ENCODE results near the gene PIGH. TPM values are rescaled to one million over a fixed set of nuclear protein-coding genes. Genes with fewer than 3 reads are reported as not detected.
"Not testable (repeated sequence)": the region's sequence is repeated elsewhere in the genome, so short reads cannot be mapped to it uniquely, and the experiment has no call there.

Gene PIGH
- total RNA-seq, 1 experiment from 2014 or later: 19.0 TPM

- Mint-ChIP-seq H3K4me1 (ENCODE audit: low read depth, unreplicated experiment) (peaks cover 7% of the 10 kb centered on the region), H3K4me3 (ENCODE audit: low read depth, unreplicated experiment) (no peak overlapping the region), H3K27me3 (ENCODE audit: unreplicated experiment) (no peaks in the 10 kb centered on the region), H3K36me3 (ENCODE audit: insufficient read depth, unreplicated experiment) (no peaks in the 10 kb centered on the region), H3K9me3 (ENCODE audit: low read depth, unreplicated experiment) (no peaks in the 10 kb centered on the region), H3K27ac (ENCODE audit: unreplicated experiment) (no peak overlapping the region)
- CTCF ChIA-PET: no interaction called here
- BruUV-seq (replicated peaks): no TSS peak
- DNase-seq: no peak
- intact Hi-C loops (cut with micrococcal nuclease; ENCODE audit: unreplicated experiment): no loop called here
- TF ChIP-seq CTCF (IDR thresholded peaks at IDR 0.05; ENCODE audit: unreplicated experiment): no peak
These were observed 27.5 kb upstream of the PIGH start for GRCh38 chr14:67627519-67627918.

GRCh38 chr14:67626131-67626530 is 26.1 kb upstream of the PIGH start:
- peaks cover 12% of the 10 kb centered on the region for H3K4me1 Mint-ChIP-seq (ENCODE audit: low read depth, unreplicated experiment)
- intact Hi-C loops (cut with micrococcal nuclease; ENCODE audit: unreplicated experiment); CTCF ChIA-PET; H3K4me3 Mint-ChIP-seq (ENCODE audit: low read depth, unreplicated experiment); H3K27ac Mint-ChIP-seq (ENCODE audit: unreplicated experiment); H3K27me3 Mint-ChIP-seq (ENCODE audit: unreplicated experiment); DNase-seq; H3K9me3 Mint-ChIP-seq (ENCODE audit: low read depth, unreplicated experiment); BruUV-seq (replicated peaks); H3K36me3 Mint-ChIP-seq (ENCODE audit: insufficient read depth, unreplicated experiment): not testable (repeated sequence)

- DNase-seq: no peak
These were observed 23.0 kb upstream of the PIGH start for GRCh38 chr14:67623114-67623513.

GRCh38 chr14:67622675-67623074 is 22.6 kb upstream of the PIGH start:
- CTCF ChIA-PET: interaction anchor here (0.7 kb wide), 1 partner anchor 196 kb away, joined by 4 read pairs; no protein-coding TSS in a partner anchor
- Mint-ChIP-seq H3K4me3 (ENCODE audit: low read depth, unreplicated experiment) (no peak overlapping the region), H3K9me3 (ENCODE audit: low read depth, unreplicated experiment) (no peaks in the 10 kb centered on the region), H3K36me3 (ENCODE audit: insufficient read depth, unreplicated experiment) (peaks cover 20% of the 10 kb centered on the region), H3K4me1 (ENCODE audit: low read depth, unreplicated experiment) (peaks cover 21% of the 10 kb centered on the region), H3K27me3 (ENCODE audit: unreplicated experiment) (no peaks in the 10 kb centered on the region), H3K27ac (ENCODE audit: unreplicated experiment) (no peak overlapping the region)
- BruUV-seq (replicated peaks): TSS peak; percentile 15
- intact Hi-C loops (cut with micrococcal nuclease; ENCODE audit: unreplicated experiment): no loop called here
- no peak for DNase-seq
- no peak for TF ChIP-seq CTCF (IDR thresholded peaks at IDR 0.05; ENCODE audit: unreplicated experiment)

More at GRCh38 chr14:67623114-67623513, 23.0 kb upstream of the PIGH start:
- H3K36me3 Mint-ChIP-seq (ENCODE audit: insufficient read depth, unreplicated experiment): peaks cover 20% of the 10 kb centered on the region
- H3K4me1 Mint-ChIP-seq (ENCODE audit: low read depth, unreplicated experiment): peaks cover 21% of the 10 kb centered on the region
- H3K9me3 Mint-ChIP-seq (ENCODE audit: low read depth, unreplicated experiment): no peaks in the 10 kb centered on the region
- BruUV-seq (replicated peaks): no TSS peak
- no peak overlapping the region for H3K27ac Mint-ChIP-seq (ENCODE audit: unreplicated experiment)
- intact Hi-C loops (cut with micrococcal nuclease; ENCODE audit: unreplicated experiment): no loop called here
- no peak for TF ChIP-seq CTCF (IDR thresholded peaks at IDR 0.05; ENCODE audit: unreplicated experiment)
- CTCF ChIA-PET: no interaction called here
- H3K27me3 Mint-ChIP-seq (ENCODE audit: unreplicated experiment): no peaks in the 10 kb centered on the region
- H3K4me3 Mint-ChIP-seq (ENCODE audit: low read depth, unreplicated experiment): no peak overlapping the region

DNA sequence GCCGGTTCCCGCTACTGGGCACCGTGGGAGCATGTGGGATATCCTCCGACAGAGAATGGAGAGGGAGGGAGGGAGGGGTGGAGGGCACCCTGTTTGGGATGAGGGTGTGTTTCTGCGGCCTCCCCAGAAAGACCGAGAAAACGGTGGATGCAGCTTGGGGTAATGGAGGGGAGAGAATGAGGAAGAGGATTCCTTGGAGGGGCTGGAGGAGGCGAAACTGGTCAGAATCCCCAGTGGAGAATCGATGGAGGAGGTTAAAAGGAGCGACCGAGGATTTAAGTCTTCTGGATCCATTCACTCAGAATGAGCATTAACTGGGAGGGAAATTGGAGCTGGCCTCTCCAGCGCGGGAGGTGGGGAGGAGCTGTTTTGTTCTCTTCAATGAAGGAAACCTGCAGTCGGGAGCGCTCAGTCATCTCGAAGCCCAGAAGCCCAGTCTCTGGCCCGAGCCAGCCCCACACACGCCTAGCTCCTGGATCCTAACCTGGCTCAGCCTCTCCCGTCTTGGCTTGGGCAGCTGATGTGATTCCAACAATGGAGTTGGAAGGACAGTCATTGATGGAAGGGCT is 20.2 kb upstream of the PIGH start:
- BruUV-seq (replicated peaks): no TSS peak
- H3K9me3 Mint-ChIP-seq (ENCODE audit: low read depth, unreplicated experiment): no peaks in the 10 kb centered on the region
- peak; percentile 4 for DNase-seq
- H3K4me3 Mint-ChIP-seq (ENCODE audit: low read depth, unreplicated experiment): peak overlapping the region; percentile 97
- peak overlapping the region; percentile 94 for H3K27ac Mint-ChIP-seq (ENCODE audit: unreplicated experiment)
- H3K36me3 Mint-ChIP-seq (ENCODE audit: insufficient read depth, unreplicated experiment): peaks cover 20% of the 10 kb centered on the region
- intact Hi-C loops (cut with micrococcal nuclease; ENCODE audit: unreplicated experiment): no loop called here
- H3K27me3 Mint-ChIP-seq (ENCODE audit: unreplicated experiment): peaks cover 11% of the 10 kb centered on the region
- no peak for TF ChIP-seq CTCF (IDR thresholded peaks at IDR 0.05; ENCODE audit: unreplicated experiment)
- CTCF ChIA-PET: interaction anchor here (0.6 to 2.3 kb wide), 5 partner anchors 20 to 898 kb away, joined by 3 to 23 read pairs (median 6); partner anchors contain the start of gene PIGH
- H3K4me1 Mint-ChIP-seq (ENCODE audit: low read depth, unreplicated experiment): peaks cover 21% of the 10 kb centered on the region
